HG03342 (cell line): ENCODE results near the gene B3GNT7.
"Not testable (repeated sequence)": the region's sequence is repeated elsewhere in the genome, so short reads cannot be mapped to it uniquely, and the experiment has no call there.

Source experiments
- ATAC-seq: cut with Tn5 transposase; IDR thresholded peaks from one replicate; pipeline ENCODE4 v1.9.1; 2021; ENCODE audit warnings: mild to moderate bottlenecking, moderate library complexity; ENCODE audit not compliant: unreplicated experiment

Gene B3GNT7

DNA sequence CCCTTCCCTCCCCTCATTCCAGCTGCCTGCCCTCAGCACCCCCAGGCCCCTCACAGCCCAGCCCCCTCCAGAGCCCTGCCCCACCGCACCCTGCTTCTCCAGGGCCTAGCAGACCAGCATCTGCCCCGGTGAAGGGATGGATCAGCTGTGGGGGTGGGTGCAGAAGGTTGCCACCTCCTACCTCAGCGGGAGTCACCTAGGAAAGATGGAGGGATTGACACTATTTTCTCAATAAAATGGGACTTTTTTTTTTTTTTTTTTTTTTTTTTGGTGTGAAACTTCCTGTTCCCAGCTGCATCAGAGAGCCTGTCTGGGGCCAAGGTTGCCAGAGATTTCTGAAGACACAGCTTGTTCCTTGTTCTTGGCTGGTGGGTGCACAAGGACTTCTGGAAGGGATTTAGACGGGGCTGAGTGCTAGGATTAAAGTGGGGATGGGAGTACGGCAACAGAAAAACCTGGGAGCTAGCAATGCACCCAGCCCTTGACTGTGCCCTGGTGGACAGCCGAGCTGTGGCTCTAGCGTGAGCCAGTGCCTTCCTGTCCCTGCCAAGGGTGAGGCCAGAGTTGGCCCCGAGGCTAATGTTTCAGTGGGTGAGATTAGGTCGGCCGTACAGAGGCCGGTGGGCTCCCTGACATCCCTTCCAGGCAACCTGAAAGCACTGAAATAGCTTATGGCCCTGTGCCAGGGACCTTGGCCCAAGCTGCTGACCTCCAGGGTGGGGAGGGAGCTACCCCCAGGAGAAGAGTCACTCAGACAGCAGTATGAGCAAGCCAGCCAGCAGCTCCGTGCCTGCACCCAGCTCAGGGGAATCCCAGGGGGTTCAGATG lies 4.6 kb downstream of the B3GNT7 start:
- ATAC-seq, result no peak

GRCh38 chr2:231400681-231401080 lies 5.2 kb downstream of the B3GNT7 start:
- ATAC-seq, result not testable (repeated sequence)

DNA sequence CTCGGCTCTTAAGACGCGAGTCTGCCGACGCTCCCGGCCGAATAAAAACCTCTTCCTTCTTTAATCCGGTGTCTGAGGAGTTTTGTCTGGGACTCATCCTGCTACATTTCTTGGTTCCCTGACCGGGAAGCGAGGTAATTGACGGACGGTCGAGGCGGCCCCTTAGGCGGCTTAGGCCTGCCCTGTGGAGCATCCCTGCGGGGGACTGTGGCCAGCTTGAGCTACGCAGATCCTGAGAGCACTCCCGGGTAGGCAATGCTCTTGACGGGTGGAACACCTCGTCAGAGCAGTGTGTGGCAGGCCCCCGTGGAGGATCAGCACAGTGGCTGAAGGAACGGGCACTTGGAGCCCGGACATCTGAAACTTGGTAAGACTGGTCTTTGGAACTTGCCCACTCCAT lies 5.6 kb downstream of the B3GNT7 start:
- not testable (repeated sequence) for ATAC-seq

- ATAC-seq, result not testable (repeated sequence)
These were observed 8.1 kb downstream of the B3GNT7 start for GRCh38 chr2:231403421-231404182.

DNA sequence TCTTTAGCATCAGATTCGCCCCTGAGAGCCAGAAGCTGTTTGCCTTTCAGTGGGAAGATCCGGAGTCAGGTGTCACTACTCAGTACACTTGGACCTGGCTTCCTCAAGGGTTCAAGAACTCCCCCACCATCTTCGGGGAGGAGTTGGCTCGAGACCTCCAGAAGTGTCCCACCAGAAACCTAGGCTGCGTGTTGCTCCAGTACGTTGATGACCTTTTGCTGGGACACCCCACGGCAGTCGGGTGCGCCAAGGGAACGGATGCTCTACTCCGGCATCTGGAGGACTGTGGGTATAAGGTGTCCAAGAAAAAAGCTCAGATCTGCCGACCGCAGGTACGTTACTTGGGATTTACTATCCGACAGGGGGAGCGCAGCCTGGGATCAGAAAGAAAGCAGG lies 8.7 kb downstream of the B3GNT7 start:
- ATAC-seq, result not testable (repeated sequence)

- not testable (repeated sequence) for ATAC-seq
These were observed 10.3 kb downstream of the B3GNT7 start for GRCh38 chr2:231405601-231406367.

GRCh38 chr2:231407686-231408085 lies 12.2 kb downstream of the B3GNT7 start:
- ATAC-seq, result not testable (repeated sequence)

DNA sequence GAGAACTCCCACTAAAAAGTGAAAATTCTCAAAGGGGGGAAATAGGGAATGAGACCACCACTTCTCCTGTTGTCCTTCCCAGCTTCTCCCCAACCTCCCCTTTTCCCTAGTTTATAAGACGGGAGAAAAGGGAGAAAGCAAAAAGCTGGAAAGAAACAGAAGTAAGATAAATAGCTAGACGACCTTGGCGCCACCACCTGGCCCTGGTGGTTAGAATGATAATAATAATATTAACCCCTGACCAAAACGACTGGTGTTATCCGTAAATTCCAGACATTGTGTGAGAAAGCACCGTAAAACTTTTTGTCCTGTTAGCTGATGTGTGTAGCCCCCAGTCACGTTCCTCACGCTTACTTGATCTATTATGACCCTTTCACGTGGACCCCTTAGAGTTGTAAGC lies 12.8 kb downstream of the B3GNT7 start:
- not testable (repeated sequence) for ATAC-seq

GRCh38 chr2:231409776-231410175 lies 14.3 kb downstream of the B3GNT7 start:
- ATAC-seq, result no peak

GRCh38 chr2:231410293-231411004 lies 14.9 kb downstream of the B3GNT7 start:
- no peak for ATAC-seq

GRCh38 chr2:231411237-231411636 lies 15.7 kb downstream of the B3GNT7 start:
- no peak for ATAC-seq

- ATAC-seq, result peak; percentile 98
These were observed 16.5 kb downstream of the B3GNT7 start for GRCh38 chr2:231411831-231412617.

- ATAC-seq, result no peak
These were observed 17.1 kb downstream of the B3GNT7 start for GRCh38 chr2:231412618-231412963.

DNA sequence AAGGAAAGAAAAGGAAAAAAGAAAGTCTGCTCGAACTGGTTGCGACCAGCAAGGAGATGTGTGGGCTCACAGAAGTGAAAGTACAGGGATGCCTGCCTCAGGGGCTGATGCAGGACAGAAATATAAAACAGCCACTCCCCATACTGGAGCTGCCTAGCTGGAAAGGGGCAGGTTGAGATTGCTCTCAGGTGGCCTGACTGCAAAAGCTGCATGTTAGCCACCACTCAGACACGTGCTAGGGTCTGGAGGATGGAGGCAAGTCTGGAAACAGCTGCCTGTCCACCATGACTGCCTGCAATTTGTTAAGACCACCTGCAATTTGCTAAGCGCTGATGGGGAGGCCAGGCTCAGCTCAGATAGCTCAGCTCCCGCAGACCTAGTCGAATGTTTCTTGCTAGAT lies 17.9 kb downstream of the B3GNT7 start:
- no peak for ATAC-seq

GRCh38 chr2:231413921-231414476 lies 18.5 kb downstream of the B3GNT7 start:
- ATAC-seq, result no peak

DNA sequence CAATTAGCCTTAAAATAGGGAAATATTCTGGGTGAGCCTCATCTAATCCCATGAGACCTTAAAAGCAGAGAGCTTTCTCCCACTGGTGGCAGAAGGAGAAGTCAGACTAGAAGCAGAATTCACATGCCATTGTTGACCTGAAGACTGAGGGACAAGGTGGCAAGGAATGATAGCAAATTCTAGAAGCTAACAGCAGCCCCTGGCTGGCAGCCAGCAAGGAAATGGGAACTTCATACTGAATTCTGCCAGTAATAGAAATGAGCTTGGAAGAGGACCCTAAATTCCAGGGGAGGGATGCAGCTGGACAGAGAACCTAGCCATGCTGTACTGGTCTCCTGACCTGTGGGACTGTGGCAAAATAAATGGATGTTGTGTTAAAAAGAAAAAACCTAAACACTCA lies 19.5 kb downstream of the B3GNT7 start:
- no peak for ATAC-seq

DNA sequence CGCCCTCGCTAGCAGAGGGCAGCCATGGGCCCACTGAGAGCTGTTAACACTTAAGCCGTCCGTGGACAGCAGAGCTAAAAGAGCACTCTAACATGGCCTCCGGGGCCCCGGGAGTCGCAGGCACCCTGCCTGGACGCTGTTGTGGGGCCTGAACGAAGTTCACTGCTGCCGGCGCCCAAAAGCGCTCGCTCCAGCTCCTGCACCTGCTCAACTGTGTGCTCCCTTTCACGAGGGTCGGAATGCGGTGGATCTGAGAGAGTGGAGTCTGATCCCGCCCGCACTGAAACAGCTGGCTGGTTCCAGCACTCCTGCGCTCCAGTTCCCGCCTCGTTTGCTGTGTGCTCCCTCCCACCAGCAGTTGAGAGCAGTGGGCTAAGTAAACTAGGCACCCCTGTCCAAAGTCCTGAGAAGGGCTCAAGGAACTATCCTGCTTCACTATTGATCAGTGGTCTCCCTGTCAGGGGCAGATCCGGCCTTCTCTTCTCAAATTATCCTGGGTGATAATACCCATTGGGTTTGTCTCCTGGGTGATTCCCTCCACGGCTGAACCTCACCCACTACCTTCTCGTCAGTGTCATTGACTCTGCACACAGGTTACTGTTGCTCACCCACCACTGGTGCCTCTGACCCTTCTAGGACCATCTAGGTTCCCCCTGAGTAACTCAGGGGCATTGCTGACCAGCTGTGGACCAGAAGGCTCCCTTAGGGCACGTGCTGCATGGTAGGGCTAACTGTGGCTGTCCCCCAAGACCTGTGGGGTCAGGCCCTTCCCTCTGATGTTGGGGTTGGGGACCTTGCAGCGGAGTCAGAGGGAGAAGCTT lies 23.5 kb downstream of the B3GNT7 start:
- ATAC-seq, result no peak

DNA sequence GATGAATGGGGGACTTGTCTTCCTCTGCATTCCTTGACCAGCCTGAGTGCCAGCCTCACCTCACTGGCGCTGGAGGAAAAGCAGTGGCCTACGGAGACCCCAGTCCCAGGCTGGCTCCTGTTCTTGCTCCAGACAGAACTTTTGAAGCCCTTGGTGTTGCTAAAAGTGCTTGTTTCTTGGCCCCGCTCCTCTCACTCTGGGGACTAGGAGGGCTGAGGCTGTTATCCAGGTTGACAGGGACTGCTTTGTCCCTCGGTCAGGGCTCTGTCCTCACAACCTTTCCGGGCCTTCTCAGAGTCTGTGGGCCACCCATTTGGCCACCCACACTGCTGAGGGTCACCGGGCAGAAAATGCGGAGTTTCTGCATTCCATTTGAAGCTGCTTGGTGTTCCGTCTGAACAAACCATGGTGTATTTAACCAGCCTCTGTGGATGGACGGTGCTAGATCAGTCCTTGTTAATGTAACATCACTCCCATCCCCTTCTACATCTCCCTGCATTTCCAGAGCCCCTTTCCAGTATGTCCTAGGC lies 25.6 kb downstream of the B3GNT7 start:
- no peak for ATAC-seq

DNA sequence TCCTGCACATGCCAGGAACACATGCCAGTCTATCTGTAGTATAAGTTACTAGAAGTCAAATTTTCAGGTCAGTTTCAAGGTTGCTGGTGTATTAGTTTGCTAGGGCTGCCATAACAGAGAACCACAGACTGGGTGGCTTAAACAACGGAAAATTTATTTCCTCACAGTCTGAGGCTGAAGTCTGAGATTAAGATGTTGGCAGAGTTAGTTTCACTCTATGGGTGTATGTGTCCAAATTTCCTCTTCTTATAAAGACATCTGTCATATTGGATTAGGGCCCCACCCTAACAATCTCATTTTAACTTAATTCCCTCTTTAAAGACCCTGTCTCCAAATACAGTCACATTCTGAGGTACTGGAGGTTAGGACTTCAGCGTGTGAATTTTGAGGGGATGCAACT lies 26.5 kb downstream of the B3GNT7 start:
- no peak for ATAC-seq
